Central memory CD4-positive, alpha-beta T cell (primary cell): ENCODE data around the gene TSPAN18.
"Not testable (repeated sequence)": the region's sequence is repeated elsewhere in the genome, so short reads cannot be mapped to it uniquely, and the experiment has no call there.

Experiments used
- DNase-seq: peaks from one replicate; pipeline ENCODE4 v3.0.0; 2022

The TSPAN18 gene

GRCh38 chr11:44852159-44852747, 125.5 kb downstream of the TSPAN18 start:
- no peak for DNase-seq

- no peak for DNase-seq
These were observed 126.2 kb downstream of the TSPAN18 start for GRCh38 chr11:44852952-44853351.

- no peak for DNase-seq
These were observed 126.9 kb downstream of the TSPAN18 start for GRCh38 chr11:44853666-44854065.

- no peak for DNase-seq
These were observed 127.3 kb downstream of the TSPAN18 start for GRCh38 chr11:44854086-44854485.

GRCh38 chr11:44854741-44855492, 128.2 kb downstream of the TSPAN18 start:
- no peak for DNase-seq

GRCh38 chr11:44855493-44855849, 128.7 kb downstream of the TSPAN18 start:
- DNase-seq: no peak

- no peak for DNase-seq
These were observed 130.8 kb downstream of the TSPAN18 start for GRCh38 chr11:44857490-44858090.

- no peak for DNase-seq
These were observed 132.2 kb downstream of the TSPAN18 start for GRCh38 chr11:44858796-44859527.

GRCh38 chr11:44859528-44859925, 132.8 kb downstream of the TSPAN18 start:
- no peak for DNase-seq

- peak; percentile 34 for DNase-seq
These were observed 133.6 kb downstream of the TSPAN18 start for GRCh38 chr11:44860346-44860745.

- peak; percentile 80 for DNase-seq
These were observed 135.2 kb downstream of the TSPAN18 start for GRCh38 chr11:44861849-44862557.

GRCh38 chr11:44862558-44863101, 135.9 kb downstream of the TSPAN18 start:
- no peak for DNase-seq

GRCh38 chr11:44863231-44863630, 136.5 kb downstream of the TSPAN18 start:
- no peak for DNase-seq

GRCh38 chr11:44865866-44866272, 139.1 kb downstream of the TSPAN18 start:
- DNase-seq: no peak

GRCh38 chr11:44866286-44866685, 139.5 kb downstream of the TSPAN18 start:
- DNase-seq: no peak

GRCh38 chr11:44868021-44868420, 141.3 kb downstream of the TSPAN18 start:
- no peak for DNase-seq

GRCh38 chr11:44868455-44869421, 142.0 kb downstream of the TSPAN18 start:
- no peak for DNase-seq

- no peak for DNase-seq
These were observed 143.4 kb downstream of the TSPAN18 start for GRCh38 chr11:44870181-44870580.

- no peak for DNase-seq
These were observed 143.9 kb downstream of the TSPAN18 start for GRCh38 chr11:44870615-44871176.

GRCh38 chr11:44871682-44872081, 144.9 kb downstream of the TSPAN18 start:
- not testable (repeated sequence) for DNase-seq

GRCh38 chr11:44872556-44872955, 145.8 kb downstream of the TSPAN18 start:
- DNase-seq: no peak
